GM21381 (cell line): ENCODE data around the gene CAMK1D.
"Not testable (repeated sequence)": the region's sequence is repeated elsewhere in the genome, so short reads cannot be mapped to it uniquely, and the experiment has no call there.

Source experiments
- ATAC-seq: cut with Tn5 transposase; IDR thresholded peaks from one replicate; pipeline ENCODE4 v1.9.1; 2021; ENCODE audit warnings: mild to moderate bottlenecking, moderate library complexity; ENCODE audit not compliant: unreplicated experiment

The CAMK1D gene

DNA sequence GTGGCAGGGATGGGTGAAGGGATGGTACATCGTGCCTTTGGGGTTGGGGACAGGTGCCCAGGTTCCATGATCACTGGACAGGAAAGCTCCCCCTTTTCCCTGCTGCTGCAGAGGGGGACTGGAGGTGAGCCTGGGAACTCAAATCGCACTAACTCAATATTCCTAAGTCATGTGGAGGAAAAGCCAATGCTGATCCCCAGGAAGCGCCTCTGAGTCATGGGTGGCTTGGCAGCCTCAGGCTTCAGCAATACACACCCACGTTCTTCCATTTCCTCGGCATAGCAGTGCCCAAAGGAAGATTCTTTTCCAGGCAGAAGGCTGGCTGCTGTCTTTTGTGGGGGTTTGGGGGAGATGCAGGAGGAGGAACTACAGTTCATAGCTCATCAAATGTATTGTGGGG is 486.4 kb downstream of the CAMK1D start:
- no peak for ATAC-seq

- ATAC-seq, result no peak
Measured at GRCh38 chr10:12838366-12838765, 489.0 kb downstream of the CAMK1D start.

DNA sequence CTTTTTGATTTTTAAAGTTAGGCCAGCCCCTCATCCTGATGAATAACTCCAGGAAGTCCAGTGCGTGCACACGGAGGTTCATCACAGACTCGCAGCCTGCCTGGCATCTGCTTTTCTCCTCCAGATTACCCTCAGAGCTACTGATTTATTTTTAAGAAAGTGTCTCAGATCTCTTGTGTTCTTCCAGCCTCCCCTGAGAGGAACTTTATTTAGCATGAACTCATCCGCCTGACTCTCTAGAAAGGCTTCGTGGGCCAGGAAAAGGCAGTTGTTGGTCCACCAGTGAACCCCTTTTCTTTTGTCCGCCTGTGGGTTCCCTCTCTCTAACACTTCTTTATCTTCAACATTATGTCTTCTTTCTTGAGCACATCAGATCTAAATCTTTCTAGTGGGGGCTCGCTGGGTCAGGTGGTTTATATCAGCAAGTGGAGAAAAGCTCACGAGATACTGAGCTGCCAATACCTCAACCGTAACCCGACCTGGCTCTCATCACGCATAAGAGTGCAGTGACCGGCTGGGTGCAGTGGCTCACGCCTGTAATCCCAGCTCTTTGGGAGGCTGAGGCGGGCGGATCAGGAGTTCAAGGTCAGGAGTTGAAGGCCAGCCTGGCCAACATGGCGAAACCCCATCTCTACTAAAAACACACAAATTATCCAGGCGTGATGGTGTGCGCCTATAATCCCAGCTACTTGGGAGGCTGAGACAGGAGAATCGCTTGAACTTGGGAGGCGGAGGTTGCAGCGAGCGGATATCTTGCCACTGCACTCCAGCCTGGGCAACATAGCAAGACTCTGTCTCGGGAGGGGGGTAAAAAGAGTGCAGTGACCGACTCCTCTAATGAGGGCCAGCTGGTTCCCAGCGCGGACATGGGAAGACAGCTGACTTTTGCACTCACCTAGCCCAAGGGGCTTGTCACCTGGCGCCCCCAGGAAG is 489.9 kb downstream of the CAMK1D start:
- no peak for ATAC-seq

DNA sequence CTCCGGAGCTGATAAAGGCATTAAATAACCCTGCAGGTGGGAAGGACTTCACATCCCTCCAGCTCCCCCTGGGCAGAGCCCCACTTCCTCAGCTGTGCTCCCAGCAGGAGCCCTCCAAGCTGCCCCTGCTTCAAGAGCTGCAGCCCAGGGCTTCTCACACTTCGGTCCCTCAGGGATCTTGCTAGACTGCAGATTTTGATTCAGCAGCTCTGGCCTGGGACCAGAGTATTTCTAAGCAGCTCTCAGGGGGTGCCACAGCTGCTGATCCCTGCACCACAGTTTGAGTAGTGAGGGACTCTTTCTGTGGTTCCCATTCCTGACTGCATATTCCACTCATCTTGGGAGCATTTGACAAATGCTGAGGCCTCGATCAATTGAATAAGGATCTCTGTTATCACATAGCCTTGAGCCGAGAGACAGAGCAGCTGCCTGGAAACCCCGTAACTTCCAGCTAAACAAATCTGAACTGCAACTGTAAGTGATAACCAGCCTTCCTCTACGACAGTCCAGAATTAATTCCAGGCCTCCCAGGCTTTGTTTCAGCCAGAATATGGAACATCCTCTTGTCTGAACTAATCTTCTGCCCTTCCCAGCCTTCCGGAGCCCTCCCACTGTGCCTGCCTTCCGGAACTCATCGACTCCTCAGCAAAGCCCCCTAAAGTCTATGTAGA is 490.7 kb downstream of the CAMK1D start:
- no peak for ATAC-seq

- no peak for ATAC-seq
Measured at GRCh38 chr10:12841426-12841825, 492.1 kb downstream of the CAMK1D start.

DNA sequence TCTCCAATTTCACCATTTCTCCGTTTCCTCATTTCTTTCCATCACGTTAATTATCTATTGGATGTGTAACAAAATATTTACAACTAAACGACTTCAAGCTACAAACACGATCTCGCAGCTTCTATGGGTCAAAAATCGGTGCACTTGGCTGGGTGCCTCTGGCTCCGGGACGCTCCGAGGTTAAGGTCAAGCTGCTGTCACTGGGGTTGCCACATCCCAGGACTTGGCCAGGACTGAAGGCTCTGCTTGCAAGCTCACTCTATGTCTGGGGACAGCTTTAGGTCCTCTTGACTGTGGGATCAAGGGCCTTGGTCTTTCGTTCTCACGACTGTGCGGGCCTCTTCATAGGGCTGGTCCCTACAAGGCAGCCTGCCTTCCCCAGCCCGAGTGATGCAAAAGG is 492.5 kb downstream of the CAMK1D start:
- ATAC-seq, result no peak

DNA sequence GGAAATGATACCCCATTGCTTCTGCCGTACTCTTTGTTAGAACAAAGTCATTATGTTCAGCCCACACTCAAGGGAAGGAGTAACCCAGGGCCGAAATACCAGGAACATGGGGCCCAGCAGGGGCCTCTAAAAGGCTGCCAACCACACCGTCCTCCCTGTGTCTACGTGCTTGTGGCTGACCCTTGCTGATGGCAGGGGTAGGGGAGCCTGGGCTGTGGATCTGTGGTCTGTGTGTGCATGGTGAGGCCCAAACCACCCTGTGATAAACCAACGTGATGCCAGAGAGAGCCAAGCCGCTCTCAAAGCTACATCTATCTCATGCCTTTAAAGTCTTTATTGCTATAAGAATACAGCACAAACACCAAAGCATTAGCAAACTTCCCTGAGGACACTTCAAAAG is 493.0 kb downstream of the CAMK1D start:
- no peak for ATAC-seq

- ATAC-seq, result no peak
Measured at GRCh38 chr10:12843296-12843945, 494.1 kb downstream of the CAMK1D start.

- no peak for ATAC-seq
Measured at GRCh38 chr10:12844811-12845483, 495.6 kb downstream of the CAMK1D start.

DNA sequence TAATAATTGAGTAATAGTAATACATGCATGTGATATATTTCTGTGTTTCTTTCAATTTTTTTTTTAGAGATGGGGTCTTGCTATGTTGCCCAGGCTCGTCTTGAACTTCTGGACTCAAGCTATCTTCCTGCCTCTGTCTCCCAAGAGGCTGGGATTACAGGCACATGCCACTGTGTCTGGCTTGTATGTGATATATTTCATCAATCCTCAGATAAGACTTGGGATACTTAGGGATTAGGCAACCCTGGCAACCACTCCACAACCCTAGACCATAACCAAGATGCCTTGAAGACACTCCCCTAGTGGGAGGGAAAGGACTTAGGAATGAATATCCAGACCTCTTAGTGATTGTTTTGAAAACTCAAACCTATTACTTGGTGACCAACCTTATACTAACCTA is 497.4 kb downstream of the CAMK1D start:
- no peak for ATAC-seq

DNA sequence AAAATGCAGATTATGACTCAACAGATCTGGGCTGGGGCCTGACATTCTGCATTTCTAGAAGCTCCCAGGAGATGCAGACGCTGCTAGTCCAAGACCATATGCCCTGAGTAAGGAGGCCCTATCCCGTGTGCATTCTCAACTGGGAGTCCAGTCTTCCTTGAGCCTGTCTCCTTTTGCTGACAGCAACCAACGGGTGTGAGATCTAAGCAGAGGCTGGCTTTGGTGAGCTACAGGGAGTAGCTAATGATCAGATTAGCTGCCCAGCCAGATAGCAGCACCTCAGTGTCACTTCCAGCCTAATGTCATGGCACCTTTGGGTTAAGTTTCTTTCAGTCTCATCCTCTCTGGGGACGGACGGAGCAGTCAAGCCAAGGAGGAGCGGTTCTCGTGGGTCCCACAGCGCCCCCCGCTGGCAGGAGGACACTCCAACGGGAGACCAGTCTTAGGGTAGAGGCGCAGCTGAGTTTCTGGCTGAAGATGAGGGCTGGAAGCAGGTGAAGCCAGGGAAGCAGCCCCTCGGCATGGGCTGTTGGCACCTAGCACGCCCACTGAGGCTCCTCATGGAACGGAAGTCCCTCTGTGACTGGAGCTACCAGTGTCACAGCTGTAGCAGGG is 498.1 kb downstream of the CAMK1D start:
- ATAC-seq, result no peak

DNA sequence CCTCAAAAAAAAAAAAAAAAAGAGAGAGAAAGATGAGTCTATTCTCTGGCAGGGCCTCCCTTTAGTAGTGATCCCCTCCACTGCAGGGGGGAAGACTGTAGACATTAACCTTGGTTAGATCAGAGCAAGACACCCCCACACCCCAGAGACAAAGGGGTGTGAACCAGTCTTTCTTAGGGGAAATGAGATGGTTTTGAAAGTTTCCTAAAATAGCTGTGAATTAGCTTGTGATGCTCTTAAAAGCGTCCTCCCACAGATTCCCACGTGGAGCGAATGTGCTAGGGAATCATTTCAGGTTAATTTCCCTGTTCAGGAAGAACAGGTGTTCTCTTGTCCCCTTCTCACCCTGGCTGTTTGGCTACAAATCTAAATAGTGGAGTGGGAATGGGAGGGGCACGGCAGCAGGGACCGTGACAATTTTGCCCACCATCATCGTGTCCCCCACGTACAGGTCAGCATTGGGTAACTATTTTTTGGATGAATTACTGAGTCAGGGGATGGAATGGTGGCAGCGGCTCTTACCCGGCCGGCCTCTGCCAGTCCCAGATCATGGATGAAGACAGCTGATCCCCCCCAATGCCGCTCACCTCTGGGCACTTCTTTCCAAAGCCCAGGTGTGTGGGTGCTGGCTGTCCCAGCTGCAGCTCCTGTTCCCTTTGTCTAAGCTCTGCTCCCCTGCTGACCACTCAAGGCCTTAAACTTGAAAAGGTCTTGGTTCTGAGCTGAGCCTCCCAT is 499.3 kb downstream of the CAMK1D start:
- no peak for ATAC-seq

GRCh38 chr10:12849319-12850181 is 500.2 kb downstream of the CAMK1D start:
- ATAC-seq, result no peak

DNA sequence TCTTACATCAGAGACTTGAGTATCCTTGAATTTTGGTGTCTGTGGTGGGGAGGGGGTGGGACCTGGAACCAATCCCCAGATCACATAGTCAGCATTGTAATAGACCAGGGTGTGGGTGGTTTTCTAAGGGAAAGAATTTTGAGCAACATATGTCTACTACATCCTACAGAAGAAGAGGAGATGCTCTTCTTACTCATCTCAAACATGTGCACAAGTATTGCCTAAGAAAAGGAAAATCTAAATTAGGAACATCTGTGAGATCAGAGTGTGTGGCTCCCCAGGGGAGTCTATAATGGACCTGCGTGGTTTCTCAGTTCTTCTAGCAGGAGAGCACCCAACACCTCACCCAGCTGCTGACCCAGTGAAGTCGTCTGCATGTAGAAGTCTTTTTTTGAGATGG is 503.3 kb downstream of the CAMK1D start:
- no peak for ATAC-seq

DNA sequence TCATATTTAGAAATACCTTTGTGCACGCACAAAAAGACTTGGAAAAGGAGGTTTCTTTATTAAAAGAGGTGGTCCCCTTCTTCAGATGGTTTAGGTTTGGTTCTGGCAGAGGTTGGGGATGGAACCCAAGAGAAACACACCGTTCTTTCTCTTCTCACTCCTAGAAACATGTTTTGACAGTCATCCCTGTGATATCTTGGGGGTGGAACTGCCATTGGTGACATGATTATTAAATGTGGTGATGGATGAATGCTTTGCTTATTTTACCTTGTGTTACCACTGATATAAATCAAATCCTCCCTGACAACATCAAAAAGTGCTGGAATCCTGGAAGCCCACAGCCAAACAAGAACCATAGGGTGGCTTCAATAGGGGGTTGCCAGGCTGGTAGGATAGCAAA is 505.6 kb downstream of the CAMK1D start:
- no peak for ATAC-seq

- ATAC-seq, result no peak
Measured at GRCh38 chr10:12862459-12862858, 513.1 kb downstream of the CAMK1D start.

GRCh38 chr10:12865515-12865914 is 516.2 kb downstream of the CAMK1D start:
- ATAC-seq, result not testable (repeated sequence)

GRCh38 chr10:12868229-12868628 is 518.9 kb downstream of the CAMK1D start:
- no peak for ATAC-seq

GRCh38 chr10:12869427-12869826 is 520.1 kb downstream of the CAMK1D start:
- no peak for ATAC-seq
